CD4-positive, alpha-beta T cell treated with Interleukin-4 for 4 hours (primary cell): ENCODE measurements around the gene C2orf92.

Source experiments
- DNase-seq: peaks from one replicate; pipeline ENCODE4 v3.0.0-alpha.2; 2020

Gene C2orf92

GRCh38 chr2:97715951-97716694 lies 46.6 kb downstream of the C2orf92 start:
- DNase-seq = no peak

- no peak for DNase-seq
Measured at GRCh38 chr2:97716695-97717612, 47.4 kb downstream of the C2orf92 start.

- DNase-seq = no peak
Measured at GRCh38 chr2:97717613-97717995, 48.1 kb downstream of the C2orf92 start.

- DNase-seq = peak; percentile 81
Measured at GRCh38 chr2:97718051-97718882, 48.8 kb downstream of the C2orf92 start.

- peak; percentile 18 for DNase-seq
Measured at GRCh38 chr2:97718942-97719341, 49.4 kb downstream of the C2orf92 start.

- DNase-seq = no peak
Measured at GRCh38 chr2:97719362-97720155, 50.0 kb downstream of the C2orf92 start.

- no peak for DNase-seq
Measured at GRCh38 chr2:97720746-97721145, 51.2 kb downstream of the C2orf92 start.

GRCh38 chr2:97722227-97722626 lies 52.7 kb downstream of the C2orf92 start:
- DNase-seq = no peak

GRCh38 chr2:97723156-97724072 lies 53.9 kb downstream of the C2orf92 start:
- no peak for DNase-seq

- DNase-seq = no peak
Measured at GRCh38 chr2:97724073-97724410, 54.5 kb downstream of the C2orf92 start.

- no peak for DNase-seq
Measured at GRCh38 chr2:97724501-97724900, 55.0 kb downstream of the C2orf92 start.

- no peak for DNase-seq
Measured at GRCh38 chr2:97724946-97725688, 55.6 kb downstream of the C2orf92 start.

- no peak for DNase-seq
Measured at GRCh38 chr2:97726261-97727064, 57.0 kb downstream of the C2orf92 start.

- DNase-seq = no peak
Measured at GRCh38 chr2:97727296-97727695, 57.8 kb downstream of the C2orf92 start.

GRCh38 chr2:97728091-97728731 lies 58.7 kb downstream of the C2orf92 start:
- peak; percentile 38 for DNase-seq

- no peak for DNase-seq
Measured at GRCh38 chr2:97730245-97730644, 60.7 kb downstream of the C2orf92 start.

- no peak for DNase-seq
Measured at GRCh38 chr2:97731274-97732020, 61.9 kb downstream of the C2orf92 start.
